Femur (tissue), 1 donor: Measurements from ENCODE around the gene ZFP36L2.
"Not testable (repeated sequence)": the region's sequence is repeated elsewhere in the genome, so short reads cannot be mapped to it uniquely, and the experiment has no call there.

ENCODE experiments used
- DNase-seq: peaks from one replicate; pipeline ENCODE4 v3.0.0-alpha.2; 2017

The ZFP36L2 gene

GRCh38 chr2:43206602-43207001 is 19.8 kb downstream of the ZFP36L2 start:
- DNase-seq = no peak

- DNase-seq = no peak
Observed at GRCh38 chr2:43203373-43203772, 23.0 kb downstream of the ZFP36L2 start.

GRCh38 chr2:43202289-43202688 is 24.1 kb downstream of the ZFP36L2 start:
- no peak for DNase-seq

- no peak for DNase-seq
Observed at GRCh38 chr2:43201497-43201896, 24.9 kb downstream of the ZFP36L2 start.

- no peak for DNase-seq
Observed at GRCh38 chr2:43201016-43201415, 25.4 kb downstream of the ZFP36L2 start.

- DNase-seq = no peak
Observed at GRCh38 chr2:43199492-43200488, 26.6 kb downstream of the ZFP36L2 start.

GRCh38 chr2:43198263-43198662 is 28.1 kb downstream of the ZFP36L2 start:
- no peak for DNase-seq

GRCh38 chr2:43197588-43197896 is 28.9 kb downstream of the ZFP36L2 start:
- no peak for DNase-seq

- no peak for DNase-seq
Observed at GRCh38 chr2:43196768-43197587, 29.4 kb downstream of the ZFP36L2 start.

GRCh38 chr2:43194121-43194869 is 32.1 kb downstream of the ZFP36L2 start:
- DNase-seq = no peak

- DNase-seq = no peak
Observed at GRCh38 chr2:43193652-43194120, 32.7 kb downstream of the ZFP36L2 start.

GRCh38 chr2:43192744-43193651 is 33.4 kb downstream of the ZFP36L2 start:
- DNase-seq = no peak

GRCh38 chr2:43191947-43192516 is 34.4 kb downstream of the ZFP36L2 start:
- no peak for DNase-seq

GRCh38 chr2:43190311-43191052 is 35.9 kb downstream of the ZFP36L2 start:
- DNase-seq = no peak

GRCh38 chr2:43189861-43190260 is 36.5 kb downstream of the ZFP36L2 start:
- not testable (repeated sequence) for DNase-seq

GRCh38 chr2:43188561-43189386 is 37.6 kb downstream of the ZFP36L2 start:
- no peak for DNase-seq

- no peak for DNase-seq
Observed at GRCh38 chr2:43186679-43187374, 39.6 kb downstream of the ZFP36L2 start.

- no peak for DNase-seq
Observed at GRCh38 chr2:43186321-43186678, 40.1 kb downstream of the ZFP36L2 start.

GRCh38 chr2:43185146-43185545 is 41.3 kb downstream of the ZFP36L2 start:
- no peak for DNase-seq
